ENCODE results near the gene ADNP2.

GRCh38 chr18:80067321-80067720 is 41.7 kb upstream of the ADNP2 start:
- TF ChIP-seq, protein P1, sequence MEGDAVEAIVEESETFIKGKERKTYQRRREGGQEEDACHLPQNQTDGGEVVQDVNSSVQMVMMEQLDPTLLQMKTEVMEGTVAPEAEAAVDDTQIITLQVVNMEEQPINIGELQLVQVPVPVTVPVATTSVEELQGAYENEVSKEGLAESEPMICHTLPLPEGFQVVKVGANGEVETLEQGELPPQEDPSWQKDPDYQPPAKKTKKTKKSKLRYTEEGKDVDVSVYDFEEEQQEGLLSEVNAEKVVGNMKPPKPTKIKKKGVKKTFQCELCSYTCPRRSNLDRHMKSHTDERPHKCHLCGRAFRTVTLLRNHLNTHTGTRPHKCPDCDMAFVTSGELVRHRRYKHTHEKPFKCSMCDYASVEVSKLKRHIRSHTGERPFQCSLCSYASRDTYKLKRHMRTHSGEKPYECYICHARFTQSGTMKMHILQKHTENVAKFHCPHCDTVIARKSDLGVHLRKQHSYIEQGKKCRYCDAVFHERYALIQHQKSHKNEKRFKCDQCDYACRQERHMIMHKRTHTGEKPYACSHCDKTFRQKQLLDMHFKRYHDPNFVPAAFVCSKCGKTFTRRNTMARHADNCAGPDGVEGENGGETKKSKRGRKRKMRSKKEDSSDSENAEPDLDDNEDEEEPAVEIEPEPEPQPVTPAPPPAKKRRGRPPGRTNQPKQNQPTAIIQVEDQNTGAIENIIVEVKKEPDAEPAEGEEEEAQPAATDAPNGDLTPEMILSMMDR (IDR thresholded peaks at IDR 0.05), result no peak
- no peak for TF ChIP-seq POLR2AphosphoS5 (IDR thresholded peaks at IDR 0.05; ENCODE audit: low read depth, low read length)
